Breast epithelium (tissue), 3 donors: ENCODE measurements around the gene TIMM22.

Experiments used
- POLR2AphosphoS5 ChIP-seq, 3 donors: sonication (generic); formaldehyde crosslinking; IDR thresholded peaks; one replicate each; pipeline ENCODE4 v1.6.1; 2017; ENCODE audit warnings: antibody characterized with exemption in 3 of 3
- TF ChIP-seq, protein P1 (sequence below), 3 donors: fragments of 450-650 bp; IDR thresholded peaks; one replicate each; pipeline ENCODE4 v1.5.1; 2016 to 2017; ENCODE audit warnings: antibody characterized with exemption in 3 of 3, mild to moderate bottlenecking in 3 of 3, moderate library complexity in 3 of 3

DNA sequence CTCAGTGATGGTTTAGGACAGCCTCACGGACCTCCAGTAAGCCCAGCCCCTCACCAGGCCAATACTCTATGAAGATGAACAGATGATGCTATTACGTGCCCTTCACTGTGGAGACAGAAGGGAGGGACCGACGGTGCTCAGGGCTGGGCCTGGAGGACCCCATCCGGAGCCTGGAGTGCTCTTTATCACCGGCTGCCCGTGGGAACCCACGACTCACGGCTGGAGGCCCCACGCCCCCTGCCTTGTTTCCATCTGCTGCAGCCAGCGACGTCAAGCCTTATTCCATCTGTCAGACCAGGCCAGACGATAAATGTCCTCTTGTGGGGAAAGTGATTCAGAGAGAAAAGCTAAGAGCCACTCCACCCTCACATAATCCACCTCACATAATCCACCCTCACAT lies 4.0 kb upstream of the TIMM22 start:
- TF ChIP-seq, protein P1, sequence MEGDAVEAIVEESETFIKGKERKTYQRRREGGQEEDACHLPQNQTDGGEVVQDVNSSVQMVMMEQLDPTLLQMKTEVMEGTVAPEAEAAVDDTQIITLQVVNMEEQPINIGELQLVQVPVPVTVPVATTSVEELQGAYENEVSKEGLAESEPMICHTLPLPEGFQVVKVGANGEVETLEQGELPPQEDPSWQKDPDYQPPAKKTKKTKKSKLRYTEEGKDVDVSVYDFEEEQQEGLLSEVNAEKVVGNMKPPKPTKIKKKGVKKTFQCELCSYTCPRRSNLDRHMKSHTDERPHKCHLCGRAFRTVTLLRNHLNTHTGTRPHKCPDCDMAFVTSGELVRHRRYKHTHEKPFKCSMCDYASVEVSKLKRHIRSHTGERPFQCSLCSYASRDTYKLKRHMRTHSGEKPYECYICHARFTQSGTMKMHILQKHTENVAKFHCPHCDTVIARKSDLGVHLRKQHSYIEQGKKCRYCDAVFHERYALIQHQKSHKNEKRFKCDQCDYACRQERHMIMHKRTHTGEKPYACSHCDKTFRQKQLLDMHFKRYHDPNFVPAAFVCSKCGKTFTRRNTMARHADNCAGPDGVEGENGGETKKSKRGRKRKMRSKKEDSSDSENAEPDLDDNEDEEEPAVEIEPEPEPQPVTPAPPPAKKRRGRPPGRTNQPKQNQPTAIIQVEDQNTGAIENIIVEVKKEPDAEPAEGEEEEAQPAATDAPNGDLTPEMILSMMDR (IDR thresholded peaks at IDR 0.05): no peak
- TF ChIP-seq POLR2AphosphoS5 (IDR thresholded peaks at IDR 0.05): no peak
